H1 (cell line): ENCODE data around the gene TRMT44. TPM values are rescaled to one million over a fixed set of nuclear protein-coding genes. Genes with fewer than 3 reads are reported as not detected.

Experiments
- polyA plus RNA-seq, 7 experiments: library from polyadenylated mRNA; depleted of rRNA in 3 of 7; stranded (reverse) in 5 of 7; unstranded in 2 of 7; fragments of >200 nt in 5 of 7; fragments of 200-250 nt in 2 of 7; gene quantifications; 1 replicate in 5 of 7; 2 replicates in 1 of 7; 4 replicates in 1 of 7; pipeline versions ENCODE4 v1.2.1 to v1.2.3, GENCODE V29; 2011 to 2013; ENCODE audit warnings: missing spikeins in 2 of 7, mixed read lengths in 2 of 7
- small RNA-seq: library from polyadenylated mRNA; stranded (forward); fragments of <200 nt; extraction: miRNeasy Mini kit (QIAGEN cat#:217004); gene quantifications from one replicate; pipeline ENCODE3, GENCODE V24; 2013; ENCODE audit not compliant: insufficient read depth
- total RNA-seq: library from RNA; stranded (reverse); fragmentation: NEBNext Ultra II Directional; extraction: Animal tissue kit (Norgen Biotek cat#: 25700); gene quantifications from 2 replicates; pipeline ENCODE4 v1.2.1, GENCODE V29; 2021

Gene TRMT44
- total and polyA plus RNA-seq, 2 of the 8 experiments (the other 6 are each of a cell fraction or from before 2014, with no cell fraction given), result 8.6 to 23.9 TPM

Small RNA genes lying within 50 kb of the gene (small RNA-seq; reads per million reads assigned to genes)
- gene RNA5SP152, result 2.4 reads per million, percentile 26 among the genes with 10 or more reads in this experiment

Other genes with a start within 250 kb of the TRMT44 start
- 0.29 TPM in 1 of 2 replicates, not detected in the other for gene SH3TC1, start 241.5 kb upstream of the TRMT44 start, total RNA-seq
- gene SH3TC1, start 241.5 kb upstream of the TRMT44 start, polyA plus RNA-seq (2011; rRNA removed), result 0.13 and 0.15 TPM in 2 replicates
- gene HTRA3, start 171.0 kb upstream of the TRMT44 start, total RNA-seq, result 2.9 and 3.2 TPM in 2 replicates
- gene HTRA3, start 171.0 kb upstream of the TRMT44 start, polyA plus RNA-seq (2011; rRNA removed), result 4.5 and 5.8 TPM in 2 replicates
- gene ACOX3, start 54 bp upstream of the TRMT44 start, total RNA-seq, result 9.9 and 10.2 TPM in 2 replicates
- gene ACOX3, start 54 bp upstream of the TRMT44 start, polyA plus RNA-seq (2011; rRNA removed), result 2.5 and 4.3 TPM in 2 replicates
- 3.0 and 3.3 TPM in 2 replicates for gene GPR78, start 139.6 kb downstream of the TRMT44 start, total RNA-seq
- gene GPR78, start 139.6 kb downstream of the TRMT44 start, polyA plus RNA-seq (2011; rRNA removed), result 1.0 and 2.2 TPM in 2 replicates
- 28.8 and 31.5 TPM in 2 replicates for gene CPZ, start 152.0 kb downstream of the TRMT44 start, total RNA-seq
- gene CPZ, start 152.0 kb downstream of the TRMT44 start, polyA plus RNA-seq (2011; rRNA removed), result 40.7 and 67.4 TPM in 2 replicates